AG08396 (cell line): Measurements from ENCODE around the gene FBXL22.

ENCODE experiments used
- DNase-seq: peaks from one replicate; pipeline ENCODE4 v3.0.0; 2012; ENCODE audit warnings: low spot score, mixed read lengths

Gene FBXL22

GRCh38 chr15:63593705-63594671 lies 3.2 kb upstream of the FBXL22 start:
- DNase-seq: no peak

DNA sequence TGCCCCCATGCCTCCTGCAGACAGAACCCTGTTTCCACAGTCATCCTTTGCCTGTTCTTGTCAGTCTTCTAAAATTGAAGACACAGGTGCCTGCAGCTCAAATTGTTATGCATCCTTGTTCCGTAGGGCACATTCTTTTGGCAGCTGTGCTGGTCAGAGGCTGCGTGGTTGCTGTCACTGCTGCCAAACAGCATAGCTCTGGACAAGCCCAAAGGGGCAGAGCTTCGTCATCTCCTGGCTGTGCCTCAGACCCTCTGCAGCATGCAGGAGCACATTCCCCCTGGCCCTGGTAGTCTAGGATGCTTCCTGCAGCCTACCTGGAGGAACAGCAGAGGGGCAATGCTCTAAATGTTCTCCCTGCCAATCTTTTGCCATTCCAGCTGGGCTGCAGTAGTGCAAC lies 2.1 kb upstream of the FBXL22 start:
- DNase-seq: no peak

- DNase-seq: no peak
These were observed 1.5 kb upstream of the FBXL22 start for GRCh38 chr15:63595688-63596087.

GRCh38 chr15:63596676-63597037 lies 530 bp upstream of the FBXL22 start:
- DNase-seq: no peak

DNA sequence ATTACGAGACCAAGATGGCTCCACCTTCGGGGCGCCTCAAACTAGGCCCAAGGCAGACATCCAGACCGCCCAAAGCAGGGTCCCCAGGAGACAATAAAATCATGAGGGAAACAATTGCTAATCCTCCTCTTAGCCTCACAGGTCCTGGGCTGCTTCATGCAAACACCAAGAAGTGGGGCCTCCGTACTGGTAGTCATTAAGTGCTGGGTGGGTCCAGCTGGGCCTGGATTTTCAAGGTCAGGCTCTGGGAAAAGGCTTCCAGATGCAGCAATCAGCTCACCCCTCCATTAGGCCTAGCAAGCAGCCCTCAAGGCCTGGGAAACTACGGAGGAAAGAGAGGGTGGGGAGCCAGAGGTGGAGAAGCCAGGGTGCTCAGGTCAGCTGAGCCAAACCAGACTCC lies 634 bp downstream of the FBXL22 start:
- no peak for DNase-seq

- no peak for DNase-seq
These were observed 1.6 kb downstream of the FBXL22 start for GRCh38 chr15:63598473-63599400.

DNA sequence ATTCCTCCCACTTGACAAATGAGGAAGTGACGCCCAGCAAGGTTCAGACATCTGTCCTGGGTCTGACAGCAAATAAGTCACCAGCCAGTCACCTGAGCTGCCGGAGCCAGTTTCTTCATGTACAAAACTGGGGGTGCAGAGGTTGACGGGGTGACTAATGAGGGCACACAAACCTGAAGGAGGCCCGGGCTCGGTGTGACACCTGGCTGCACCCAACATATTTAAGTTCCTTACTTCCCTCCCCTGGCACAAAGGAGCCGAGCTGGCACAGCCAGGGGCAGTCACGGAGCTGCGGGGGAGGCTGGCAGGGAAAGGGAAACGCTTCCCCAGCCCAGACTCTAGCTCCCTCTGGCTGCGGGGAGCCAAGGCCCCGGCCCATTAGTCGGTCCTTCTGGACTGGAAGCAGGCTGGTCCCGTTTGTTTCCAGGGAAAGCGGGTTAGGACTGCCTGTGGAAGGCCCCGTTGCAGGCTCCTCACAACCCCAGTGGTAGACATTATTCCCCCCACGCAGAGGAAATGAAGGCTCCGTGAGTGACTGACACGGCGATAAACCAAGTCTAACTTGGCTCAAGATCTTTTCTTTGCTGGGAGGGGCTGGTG lies 2.3 kb downstream of the FBXL22 start:
- DNase-seq: peak; percentile 55

- peak; percentile 41 for DNase-seq
These were observed 2.9 kb downstream of the FBXL22 start for GRCh38 chr15:63600001-63600615.

DNA sequence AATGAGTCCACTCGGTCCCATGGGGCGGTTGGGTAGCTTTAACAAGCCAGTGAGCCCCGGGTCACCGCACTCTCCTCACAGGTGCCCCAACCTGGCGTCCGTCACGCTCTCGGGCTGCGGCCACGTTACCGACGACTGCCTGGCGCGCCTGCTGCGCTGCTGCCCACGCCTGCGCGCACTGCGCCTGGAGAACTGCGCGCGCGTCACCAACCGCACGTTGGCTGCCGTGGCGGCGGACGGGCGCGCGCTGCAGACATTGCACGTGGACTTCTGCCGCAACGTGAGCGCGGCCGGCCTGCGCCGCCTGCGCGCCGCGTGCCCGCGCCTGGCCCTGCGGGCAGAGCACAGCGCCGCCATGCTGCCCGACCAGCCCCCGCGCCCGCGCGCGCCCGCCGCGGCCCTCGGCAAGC lies 3.4 kb downstream of the FBXL22 start:
- DNase-seq: peak; percentile 98

- peak; percentile 65 for DNase-seq
These were observed 4.0 kb downstream of the FBXL22 start for GRCh38 chr15:63601026-63601703.

GRCh38 chr15:63601704-63602185 lies 4.6 kb downstream of the FBXL22 start:
- DNase-seq: no peak

GRCh38 chr15:63602595-63602994 lies 5.4 kb downstream of the FBXL22 start:
- no peak for DNase-seq

- DNase-seq: no peak
These were observed 6.3 kb downstream of the FBXL22 start for GRCh38 chr15:63603516-63603915.

DNA sequence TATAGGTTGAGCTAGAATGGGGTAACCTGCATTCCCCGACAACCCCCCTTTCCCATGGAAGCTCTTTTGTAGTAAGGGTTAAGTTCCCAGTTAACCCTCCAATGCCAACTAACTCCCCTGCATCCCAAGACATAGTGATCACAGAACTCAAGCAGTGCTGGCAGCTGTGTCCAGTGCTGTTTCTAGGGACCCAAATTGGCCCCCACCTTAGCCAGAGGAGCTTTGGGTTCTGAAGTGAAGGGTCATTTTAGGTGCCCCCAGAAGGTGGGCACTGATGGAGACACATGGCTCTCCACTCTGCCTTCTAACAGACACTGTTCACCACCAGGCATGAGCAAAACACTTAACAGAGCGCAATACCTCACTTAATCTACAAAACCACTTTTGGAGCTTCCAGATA lies 7.1 kb downstream of the FBXL22 start:
- no peak for DNase-seq

DNA sequence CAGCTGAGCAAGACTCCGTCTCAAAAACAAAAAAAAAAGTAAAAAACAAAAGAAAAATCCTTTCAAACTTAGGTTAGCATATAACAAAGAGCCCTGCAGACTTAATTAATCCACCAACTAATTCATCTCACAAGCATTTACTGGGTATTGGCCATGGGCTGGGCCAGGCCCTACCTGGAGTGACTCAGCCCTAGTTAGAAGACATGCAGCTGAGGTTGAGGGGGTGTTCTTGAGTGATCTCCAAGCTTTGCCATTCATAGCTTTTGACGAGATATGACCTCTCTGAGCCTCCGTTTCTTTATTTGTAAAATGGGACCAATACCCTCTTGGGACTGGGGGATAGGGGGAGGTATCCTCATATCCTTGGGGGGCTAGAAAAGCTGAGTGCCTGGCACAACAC lies 7.8 kb downstream of the FBXL22 start:
- no peak for DNase-seq

- DNase-seq: no peak
These were observed 8.6 kb downstream of the FBXL22 start for GRCh38 chr15:63605816-63606215.

GRCh38 chr15:63606308-63606707 lies 9.1 kb downstream of the FBXL22 start:
- no peak for DNase-seq

DNA sequence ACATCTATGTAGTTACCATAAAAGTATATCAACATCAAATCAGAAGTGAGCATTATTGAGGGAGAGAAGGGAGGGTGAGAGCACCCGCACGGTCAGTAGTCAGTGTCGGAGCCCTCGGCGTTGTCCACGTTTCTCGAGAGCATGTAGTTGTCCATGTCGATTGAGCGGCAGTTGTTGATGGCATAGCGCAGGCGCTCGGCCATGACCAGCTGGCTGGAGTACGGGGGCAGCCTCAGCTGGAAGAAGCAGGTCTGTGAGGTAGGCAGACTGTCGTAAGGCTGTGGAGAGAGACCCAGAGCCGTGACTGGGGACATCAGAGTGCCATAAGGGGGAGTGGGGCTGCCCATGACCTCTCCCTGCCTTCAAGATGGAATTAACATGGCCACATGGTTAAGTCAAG lies 11.8 kb downstream of the FBXL22 start:
- no peak for DNase-seq

DNA sequence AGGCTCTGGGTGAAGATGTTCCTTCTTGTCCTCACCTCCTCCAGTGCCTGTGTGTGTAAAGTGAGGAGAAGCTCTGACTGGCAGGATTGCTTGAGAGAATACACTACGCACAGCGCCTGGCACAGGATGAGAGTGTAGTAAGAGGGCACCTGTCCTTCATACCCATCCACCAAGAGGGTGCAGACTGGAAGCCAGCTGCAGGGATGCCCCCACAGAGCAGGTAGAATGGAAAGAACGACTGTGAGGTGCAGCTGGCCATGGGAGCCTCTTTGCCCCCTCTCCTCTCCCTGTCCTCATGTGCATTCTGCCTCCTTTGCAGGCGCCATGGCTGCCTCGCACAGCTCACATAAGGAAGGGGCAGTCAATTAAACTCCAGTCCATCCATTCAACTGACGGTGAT lies 12.3 kb downstream of the FBXL22 start:
- no peak for DNase-seq

DNA sequence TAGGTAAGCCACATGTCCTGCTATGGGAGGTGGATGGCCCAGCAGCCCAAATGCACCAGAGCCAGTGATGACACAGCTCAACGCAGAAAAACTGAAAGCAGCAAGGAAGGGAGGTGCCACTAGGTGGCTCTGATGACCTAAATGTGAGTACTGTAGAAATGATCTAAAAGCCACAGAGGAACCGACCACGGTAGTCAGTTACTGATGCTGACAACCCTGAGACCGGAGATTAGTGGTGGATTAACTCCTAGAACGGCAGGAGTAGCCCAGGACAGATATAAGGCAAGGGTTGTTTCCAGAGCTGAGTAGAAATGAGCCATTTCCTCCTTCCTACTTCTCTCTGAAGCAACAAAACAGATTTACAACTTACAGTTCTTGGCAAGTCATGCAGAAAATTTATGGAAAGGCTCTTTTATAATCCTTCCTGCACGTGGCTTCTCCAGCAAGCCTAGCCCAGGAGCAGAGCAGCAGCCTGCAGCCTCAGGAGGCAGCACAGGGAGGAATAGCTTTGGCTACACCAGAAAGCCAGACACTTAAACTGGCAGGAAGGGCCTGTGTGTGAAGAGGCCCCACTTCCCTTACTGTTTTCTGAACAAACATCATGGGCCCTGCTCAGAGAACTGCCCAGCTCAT lies 13.1 kb downstream of the FBXL22 start:
- peak; percentile 83 for DNase-seq

- no peak for DNase-seq
These were observed 14.0 kb downstream of the FBXL22 start for GRCh38 chr15:63611177-63611576.
